Muscle layer of colon (tissue), 2 donors: Measurements from ENCODE around the gene CPLANE1.

Experiments
- H3K27ac ChIP-seq: one replicate; pipeline ENCODE4 v1.7.0; 2013; ENCODE audit warnings: low read depth, mild to moderate bottlenecking, low read length, moderate library complexity
- H3K27me3 ChIP-seq, 2 donors: one replicate each; pipeline ENCODE4 v1.7.0; 2013; ENCODE audit warnings: low read length in 2 of 2, mild to moderate bottlenecking in 2 of 2; ENCODE audit not compliant: insufficient read depth in 2 of 2, control insufficient read depth in 1 of 2
- H3K36me3 ChIP-seq: one replicate; pipeline ENCODE4 v1.7.0; 2013; ENCODE audit warnings: mild to moderate bottlenecking, low read length; ENCODE audit not compliant: insufficient read depth
- H3K4me1 ChIP-seq: one replicate; pipeline ENCODE4 v1.7.0; 2013; ENCODE audit warnings: mild to moderate bottlenecking, low read length; ENCODE audit not compliant: insufficient read depth
- H3K4me3 ChIP-seq, 2 donors: one replicate each; pipeline ENCODE4 v1.7.0; 2013; ENCODE audit warnings: low read length in 2 of 2, low read depth in 1 of 2, mild to moderate bottlenecking in 1 of 2, moderate library complexity in 1 of 2
- H3K9ac ChIP-seq: one replicate; pipeline ENCODE4 v1.7.0; 2013; ENCODE audit warnings: low read length
- H3K9me3 ChIP-seq: one replicate; pipeline ENCODE4 v1.7.0; 2013; ENCODE audit warnings: mild to moderate bottlenecking, low read length
- donor health status: abdominal sarcoma.
- donor health status: Adenocarcinoma of cecum.

Gene CPLANE1

GRCh38 chr5:37056762-37057161 lies 192.4 kb downstream of the CPLANE1 start:
- Histone ChIP-seq H3K4me3 (no peak overlapping the region), H3K27me3 (no peaks in the 10 kb centered on the region), H3K36me3 (peaks cover 48% of the 10 kb centered on the region), H3K9ac (no peak overlapping the region), H3K4me1 (no peaks in the 10 kb centered on the region), H3K27ac (no peak overlapping the region), H3K9me3 (no peaks in the 10 kb centered on the region)
